ENCODE data around the gene IL32.

Gene IL32

GRCh38 chr16:3046641-3047386 lies 18.6 kb upstream of the IL32 start:
- no peak for TF ChIP-seq TAF1 (IDR thresholded peaks at IDR 0.05; ENCODE audit: low read depth)
- 0 out of 2 replicates have a peak, but pooled peaks have one; percentile 8 for TF ChIP-seq ZBTB7A (IDR thresholded peaks at IDR 0.05; ENCODE audit: low read depth)
- TF ChIP-seq CEBPB (IDR thresholded peaks at IDR 0.05), result no peak
- no peak for TF ChIP-seq EGR1 (IDR thresholded peaks at IDR 0.05)

DNA sequence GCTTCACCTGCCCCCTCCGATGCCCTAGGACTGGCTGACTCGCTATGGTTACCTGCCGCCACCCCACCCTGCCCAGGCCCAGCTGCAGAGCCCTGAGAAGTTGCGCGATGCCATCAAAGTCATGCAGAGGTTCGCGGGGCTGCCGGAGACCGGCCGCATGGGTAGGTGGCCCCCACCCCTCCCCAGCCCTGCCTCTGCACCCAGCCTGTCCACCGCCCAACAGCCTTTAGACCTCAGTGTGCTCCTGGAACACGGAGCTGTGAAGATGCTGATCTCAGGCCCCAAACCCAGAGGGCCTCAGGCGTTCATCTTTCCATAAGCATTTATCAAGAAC lies 18.1 kb upstream of the IL32 start:
- TF ChIP-seq ZBTB7A (IDR thresholded peaks at IDR 0.05; ENCODE audit: low read depth) (no peak), EP300 (IDR thresholded peaks at IDR 0.05; ENCODE audit: borderline replicate concordance) (no peak), YY1 (IDR thresholded peaks at IDR 0.05; ENCODE audit: low read depth) (no peak), TAF1 (IDR thresholded peaks at IDR 0.05; ENCODE audit: low read depth) (no peak), USF1 (IDR thresholded peaks at IDR 0.05) (no peak), CREB1 (IDR thresholded peaks at IDR 0.05; ENCODE audit: low read depth) (no peak), TCF12 (IDR thresholded peaks at IDR 0.05; ENCODE audit: low read depth) (no peak), CEBPB (IDR thresholded peaks at IDR 0.05) (no peak), NFIC (IDR thresholded peaks at IDR 0.05) (no peak), MAX (IDR thresholded peaks at IDR 0.05) (no peak)

DNA sequence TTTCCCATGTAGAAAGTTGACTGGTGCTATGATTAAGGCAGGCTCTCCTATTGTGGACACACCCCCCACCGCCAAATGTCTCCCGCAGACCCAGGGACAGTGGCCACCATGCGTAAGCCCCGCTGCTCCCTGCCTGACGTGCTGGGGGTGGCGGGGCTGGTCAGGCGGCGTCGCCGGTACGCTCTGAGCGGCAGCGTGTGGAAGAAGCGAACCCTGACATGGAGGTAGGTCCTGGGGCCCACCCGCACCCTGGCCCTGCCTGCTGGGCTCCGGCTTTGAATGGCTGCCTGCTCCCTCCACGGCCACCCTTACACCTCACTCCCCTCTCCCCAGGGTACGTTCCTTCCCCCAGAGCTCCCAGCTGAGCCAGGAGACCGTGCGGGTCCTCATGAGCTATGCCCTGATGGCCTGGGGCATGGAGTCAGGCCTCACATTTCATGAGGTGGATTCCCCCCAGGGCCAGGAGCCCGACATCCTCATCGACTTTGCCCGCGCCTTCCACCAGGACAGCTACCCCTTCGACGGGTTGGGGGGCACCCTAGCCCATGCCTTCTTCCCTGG lies 15.4 kb upstream of the IL32 start:
- TF ChIP-seq NFIC (IDR thresholded peaks at IDR 0.05) (no peak), REST (IDR thresholded peaks at IDR 0.05; ENCODE audit: low read depth) (no peak), CREB1 (IDR thresholded peaks at IDR 0.05; ENCODE audit: low read depth) (no peak), TEAD4 (IDR thresholded peaks at IDR 0.05) (no peak)

DNA sequence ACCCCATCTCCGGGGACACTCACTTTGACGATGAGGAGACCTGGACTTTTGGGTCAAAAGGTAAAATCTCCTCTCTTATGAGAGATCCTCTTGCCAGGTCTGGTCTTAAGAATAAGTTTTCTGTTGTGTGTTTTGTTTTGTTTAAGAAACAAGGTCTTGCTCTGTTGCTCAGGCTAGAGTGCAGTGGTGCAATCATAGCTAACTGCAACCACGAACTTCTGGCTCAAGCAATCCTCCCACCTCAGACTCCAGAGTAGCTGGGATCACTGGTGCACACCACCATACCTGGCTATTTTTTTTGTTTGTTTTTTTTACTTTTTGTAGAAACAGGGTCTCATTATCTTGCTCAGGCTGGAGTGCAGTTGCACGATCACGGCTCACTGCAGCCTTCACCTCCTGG lies 15.0 kb upstream of the IL32 start:
- no peak for TF ChIP-seq EP300 (IDR thresholded peaks at IDR 0.05; ENCODE audit: borderline replicate concordance)

DNA sequence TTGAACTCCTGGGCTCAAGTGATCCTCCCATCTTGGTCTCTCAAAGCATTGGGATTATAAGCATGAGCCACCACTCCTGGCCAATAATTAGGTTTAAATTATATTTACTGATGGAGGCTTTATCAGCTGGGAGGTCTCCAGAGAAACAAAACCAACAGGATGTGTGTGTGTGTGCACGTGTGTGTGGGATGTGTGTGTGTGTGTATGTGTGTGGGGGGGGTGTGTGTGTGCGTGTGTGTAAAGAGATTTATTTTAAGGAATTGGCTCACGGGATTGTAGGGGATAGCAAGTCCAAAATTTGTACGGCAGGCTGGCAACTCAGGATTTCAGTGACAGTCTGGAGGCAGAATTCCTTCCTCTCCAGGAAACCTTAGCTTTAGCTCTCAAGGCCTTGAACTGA lies 14.4 kb upstream of the IL32 start:
- TF ChIP-seq CREB1 (IDR thresholded peaks at IDR 0.05; ENCODE audit: low read depth) (no peak), YY1 (IDR thresholded peaks at IDR 0.05; ENCODE audit: low read depth) (no peak), EGR1 (IDR thresholded peaks at IDR 0.05) (no peak), REST (IDR thresholded peaks at IDR 0.05; ENCODE audit: low read depth) (no peak), FOXM1 (IDR thresholded peaks at IDR 0.05; ENCODE audit: borderline replicate concordance, low read depth) (no peak), USF1 (IDR thresholded peaks at IDR 0.05) (no peak), TEAD4 (IDR thresholded peaks at IDR 0.05) (no peak), EP300 (IDR thresholded peaks at IDR 0.05; ENCODE audit: borderline replicate concordance) (no peak), TAF1 (IDR thresholded peaks at IDR 0.05; ENCODE audit: low read depth) (no peak)

DNA sequence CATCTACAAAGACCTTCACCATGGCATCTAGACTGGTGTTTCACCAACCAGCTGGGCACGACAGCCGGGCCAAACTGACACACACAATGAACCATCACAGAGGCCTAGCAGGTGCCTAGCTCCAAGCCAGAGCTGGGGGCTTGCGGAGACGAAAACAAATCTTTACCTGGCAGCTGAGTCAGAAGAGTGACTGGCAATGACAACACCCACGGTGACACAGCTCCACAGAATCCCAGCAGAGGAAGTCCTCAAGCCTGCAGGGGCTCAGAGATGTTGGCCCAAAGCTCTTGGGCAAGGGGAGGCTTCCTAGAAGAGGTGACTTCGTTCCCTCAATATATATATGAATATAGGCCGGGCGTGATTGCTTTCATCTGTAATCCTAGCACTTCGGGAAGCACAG lies 13.9 kb upstream of the IL32 start:
- TF ChIP-seq YY1 (IDR thresholded peaks at IDR 0.05; ENCODE audit: low read depth), result no peak
- no peak for TF ChIP-seq USF1 (IDR thresholded peaks at IDR 0.05)
- TF ChIP-seq CREB1 (IDR thresholded peaks at IDR 0.05; ENCODE audit: low read depth), result no peak
- no peak for TF ChIP-seq ZBTB7A (IDR thresholded peaks at IDR 0.05; ENCODE audit: low read depth)
- TF ChIP-seq FOXM1 (IDR thresholded peaks at IDR 0.05; ENCODE audit: borderline replicate concordance, low read depth), result no peak
- no peak for TF ChIP-seq TEAD4 (IDR thresholded peaks at IDR 0.05)
- TF ChIP-seq EP300 (IDR thresholded peaks at IDR 0.05; ENCODE audit: borderline replicate concordance), result no peak
- TF ChIP-seq NFIC (IDR thresholded peaks at IDR 0.05), result no peak
- no peak for TF ChIP-seq EGR1 (IDR thresholded peaks at IDR 0.05)
- TF ChIP-seq CEBPB (IDR thresholded peaks at IDR 0.05), result no peak
- no peak for TF ChIP-seq TCF12 (IDR thresholded peaks at IDR 0.05; ENCODE audit: low read depth)
- TF ChIP-seq RAD21 (IDR thresholded peaks at IDR 0.05; ENCODE audit: low read depth), result no peak
- no peak for TF ChIP-seq REST (IDR thresholded peaks at IDR 0.05; ENCODE audit: low read depth)

Measured in Ishikawa (cell line).